ENCODE measurements around the gene ACADVL. TPM values are rescaled to one million over a fixed set of nuclear protein-coding genes. Genes with fewer than 3 reads are reported as not detected.

ACADVL gene
- total RNA-seq, 1 experiment from 2014 or later = 283 TPM

- peaks cover 2% of the 10 kb centered on the region for H3K79me1 ChIP-seq (ENCODE audit: insufficient read depth, low read depth, low read length, poor library complexity, severe bottlenecking)
- no peak overlapping the region for H2AFZ ChIP-seq (ENCODE audit: low read length)
- no peaks in the 10 kb centered on the region; the same call in none of the 2 replicates for H3K27me3 Mint-ChIP-seq (ENCODE audit: low read depth)
- peaks cover 56 to 74% of the 10 kb centered on the region in 2 experiments for H3K4me1 Mint-ChIP-seq
- H3K9me3 ChIP-seq (ENCODE audit: control insufficient read depth, low read depth, low read length) = no peaks in the 10 kb centered on the region
- H3T11ph ChIP-seq (ENCODE audit: low read length) = no peak overlapping the region
- no peak overlapping the region for H2BK15ac ChIP-seq (ENCODE audit: low read depth, low read length)
- H2BK5ac ChIP-seq (ENCODE audit: insufficient read length, low read length) = no peak overlapping the region
- H4K5ac ChIP-seq (ENCODE audit: insufficient read length, low read depth, low read length) = no peak overlapping the region
- peak overlapping the region in 2 of 3 experiments; percentile 71 to 76; a peak in 4 of 7 replicates for H3K27ac Mint-ChIP-seq
- peaks cover 0 to 3% (median 0%) of the 10 kb centered on the region in 3 experiments; a peak in 3 of 7 replicates for H3K36me3 Mint-ChIP-seq (ENCODE audit: insufficient read depth in 1 of 3, low read depth in 3 of 3)
- H2BK20ac ChIP-seq (ENCODE audit: low read depth, low read length, poor library complexity, severe bottlenecking) = no peak overlapping the region
- WGBS (ENCODE audit: extremely low coverage, insufficient read length, low lambda C conversion rate) = no CpG with 5 or more reads among the region's 37 CpGs
- no peak overlapping the region for H3K27ac ChIP-seq (ENCODE audit: insufficient read length, low read depth, low read length)
- no peak overlapping the region for H4K91ac ChIP-seq (ENCODE audit: insufficient read length, low read depth, low read length)
- no peak overlapping the region for H3K23ac ChIP-seq (ENCODE audit: insufficient read length, low read depth, low read length)
- no peaks in the 10 kb centered on the region for H4K20me1 ChIP-seq (ENCODE audit: control insufficient read depth, insufficient read depth, insufficient read length)
- peak overlapping the region; percentile 64; the same call in 1 of the 2 replicates for H3K14ac ChIP-seq (ENCODE audit: insufficient read depth, low read length)
- H3K4me2 ChIP-seq (ENCODE audit: insufficient read depth, insufficient read length, low read length) = peak overlapping the region; percentile 81
- no peaks in the 10 kb centered on the region for H3K9me3 Mint-ChIP-seq
- H3K4me3 Mint-ChIP-seq = peak overlapping the region; percentile 43 to 84
- H3K23me2 ChIP-seq (ENCODE audit: insufficient read length, low read depth, low read length, poor library complexity, severe bottlenecking) = peaks cover 24% of the 10 kb centered on the region
- no peak overlapping the region for H2BK12ac ChIP-seq (ENCODE audit: insufficient read length, low read depth, low read length)
- H3K56ac ChIP-seq (ENCODE audit: insufficient read length, low read depth, low read length) = no peak overlapping the region
- no peak overlapping the region for H4K8ac ChIP-seq (replicated peaks; ENCODE audit: insufficient read length, low read depth, low read length)
- no peak overlapping the region for H2AK5ac ChIP-seq (ENCODE audit: insufficient read length, low read length)
- H2BK120ac ChIP-seq (ENCODE audit: low read depth, low read length, poor library complexity, severe bottlenecking) = no peak overlapping the region
- peak overlapping the region; percentile 44 for H3K18ac ChIP-seq (ENCODE audit: insufficient read length, low read depth, low read length)
- H3K4ac ChIP-seq (ENCODE audit: low read depth, low read length) = no peak overlapping the region
- no peaks in the 10 kb centered on the region for H3K27me3 ChIP-seq (ENCODE audit: insufficient read depth, low read length)
- H3K4me1 ChIP-seq (ENCODE audit: insufficient read depth, low read length) = peaks cover 12% of the 10 kb centered on the region; the same call in 1 of the 2 replicates
- H3K79me2 ChIP-seq (ENCODE audit: insufficient read depth, low read length) = peaks cover 3% of the 10 kb centered on the region; the same call in 1 of the 2 replicates
- H3K9ac ChIP-seq (ENCODE audit: extremely low read depth, insufficient read length, low read length) = no peak overlapping the region
- DNase-seq = peak; percentile 50
- no peak for TF ChIP-seq CTCF (conservative IDR thresholded peaks at IDR 0.05)
Observed at GRCh38 chr17:7211491-7212273, 8.1 kb upstream of the ACADVL start.
